ENCODE measurements around the gene BHLHE41. TPM values are rescaled to one million over a fixed set of nuclear protein-coding genes. Genes with fewer than 3 reads are reported as not detected.

BHLHE41 gene
- polyA plus RNA-seq, 2 of the 4 experiments (the other 2 are of a cell fraction), result 0.41 to 0.81 TPM

GRCh38 chr12:26100666-26101349 is 24.0 kb downstream of the BHLHE41 start:
- no peak for FAIRE-seq
- Histone ChIP-seq H3K27ac (no peak overlapping the region), H3K4me1 (0 out of 3 replicates have a peak, but pooled peaks cover 5% of the 10 kb centered on the region)

DNA sequence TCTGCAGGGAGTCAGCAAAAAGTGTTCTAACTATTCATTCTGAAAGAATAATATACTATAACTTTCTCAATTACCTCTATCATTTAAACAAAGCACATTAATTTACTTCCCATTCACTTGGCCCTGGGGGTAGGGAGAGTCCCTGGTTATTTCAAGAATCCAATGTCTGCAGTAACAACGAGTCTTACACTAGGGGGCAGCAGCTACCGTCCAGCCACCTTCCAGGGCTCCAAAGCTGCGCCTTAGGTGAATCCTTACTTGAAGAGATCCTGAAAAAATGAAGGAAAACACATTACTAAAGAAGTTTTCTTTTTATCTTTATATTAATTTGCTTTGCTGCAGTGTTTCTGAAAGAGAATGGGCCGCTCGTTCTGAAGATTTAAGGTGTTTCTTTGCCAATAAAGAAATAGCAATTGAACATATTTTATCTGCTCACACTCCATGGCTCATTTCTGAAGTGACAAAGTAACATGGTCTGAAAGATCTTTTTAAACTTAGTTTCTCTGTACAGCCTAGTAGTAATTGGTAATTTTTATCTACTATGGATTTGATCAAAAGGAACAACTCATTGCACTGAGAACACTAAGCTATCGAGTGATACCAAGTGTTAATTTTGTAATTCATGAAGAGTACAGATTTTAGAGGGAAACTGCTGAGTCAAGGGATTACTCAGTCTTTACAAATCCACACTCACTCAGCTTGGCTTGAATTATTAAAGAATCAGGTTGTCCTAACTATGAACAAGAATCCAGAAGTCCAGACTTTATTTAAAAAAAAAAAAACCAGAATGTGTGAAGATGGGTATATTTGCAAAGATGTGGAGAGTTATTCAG is 27.6 kb downstream of the BHLHE41 start:
- ChIA-PET POLR2A (no interaction called here), CTCF (interaction anchor here (0.6 to 3.2 kb wide), 27 partner anchors 11 to 788 kb away, joined by 3 to 16 read pairs (median 3); no protein-coding TSS in a partner anchor)
- Histone ChIP-seq H3K4me3 (no peak overlapping the region), H3K4me1 (0 out of 3 replicates have a peak, but pooled peaks cover 5% of the 10 kb centered on the region), H3K27ac (peak overlapping the region in 1 of 2 experiments; percentile 5; a peak in 1 of 6 replicates), H3K4me2 (peak overlapping the region; percentile 9; the same call in 1 of the 3 replicates), H3K9me3 (no peaks in the 10 kb centered on the region)
- 13% methylated on average over 6 of the region's 6 CpGs for WGBS (ENCODE audit: missing lambda C conversion rate)
- ATAC-seq (peak; percentile 97 to 100), FAIRE-seq (peak; percentile 83), DNase-seq (ENCODE audit: low read depth in 1 of 2, low spot score in 1 of 2) (peak; percentile 80 to 86)
- no peak for TF ChIP-seq MAZ (IDR thresholded peaks at IDR 0.05; ENCODE audit: borderline replicate concordance, low read depth, low read length)
- no peak for TF ChIP-seq FOSL2 (IDR thresholded peaks at IDR 0.05)
- no peak for TF ChIP-seq FOSL2 (CRISPR knock-in tag; IDR thresholded peaks at IDR 0.05)
- TF ChIP-seq, protein P1, sequence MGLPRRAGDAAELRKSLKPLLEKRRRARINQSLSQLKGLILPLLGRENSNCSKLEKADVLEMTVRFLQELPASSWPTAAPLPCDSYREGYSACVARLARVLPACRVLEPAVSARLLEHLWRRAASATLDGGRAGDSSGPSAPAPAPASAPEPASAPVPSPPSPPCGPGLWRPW (IDR thresholded peaks at IDR 0.05), result no peak
- TF ChIP-seq PBX3 (IDR thresholded peaks at IDR 0.05), result no peak
- no peak for TF ChIP-seq ESRRA (IDR thresholded peaks at IDR 0.05; ENCODE audit: borderline replicate concordance, low read length)
- TF ChIP-seq ZSCAN20 (CRISPR knock-in tag; IDR thresholded peaks at IDR 0.05), result no peak
- no peak for TF ChIP-seq JUNB (IDR thresholded peaks at IDR 0.05)
- TF ChIP-seq HOXB13 (CRISPR knock-in tag; IDR thresholded peaks at IDR 0.05; ENCODE audit: low read depth), result no peak
- TF ChIP-seq MAFK (IDR thresholded peaks at IDR 0.05; ENCODE audit: partially characterized antibody), result peak; percentile 95
- TF ChIP-seq RAD21 (conservative IDR thresholded peaks at IDR 0.05 in 1 of 2, IDR thresholded peaks at IDR 0.05 in 1 of 2), result peak; percentile 92 to 95
- no peak for TF ChIP-seq FOSB (CRISPR knock-in tag; IDR thresholded peaks at IDR 0.05)
- TF ChIP-seq RFX5 (IDR thresholded peaks at IDR 0.05), result no peak
- no peak for TF ChIP-seq POLR2A (IDR thresholded peaks at IDR 0.05; ENCODE audit: low read length)
- TF ChIP-seq EP300 (IDR thresholded peaks at IDR 0.05), result no peak
- no peak for TF ChIP-seq SREBF2 (IDR thresholded peaks at IDR 0.05)
- TF ChIP-seq TFCP2L1 (CRISPR knock-in tag; IDR thresholded peaks at IDR 0.05), result no peak
- no peak for TF ChIP-seq BHLHE40 (IDR thresholded peaks at IDR 0.05; ENCODE audit: low read depth, low read length)
- TF ChIP-seq HEYL (CRISPR knock-in tag; IDR thresholded peaks at IDR 0.05), result no peak
- TF ChIP-seq RCOR1 (IDR thresholded peaks at IDR 0.05; ENCODE audit: low read depth, low read length), result no peak
- no peak for TF ChIP-seq MAX (IDR thresholded peaks at IDR 0.05)
- no peak for TF ChIP-seq REST (IDR thresholded peaks at IDR 0.05)
- no peak for TF ChIP-seq HDAC2 (IDR thresholded peaks at IDR 0.05)
- no peak for TF ChIP-seq NFE2L2 (conservative IDR thresholded peaks at IDR 0.05; ENCODE audit: low read length)
- TF ChIP-seq RNF2 (IDR thresholded peaks at IDR 0.05; ENCODE audit: borderline replicate concordance, low read depth), result no peak
- peak; percentile 90 for TF ChIP-seq SMC3 (IDR thresholded peaks at IDR 0.05)
- peak; percentile 97 for TF ChIP-seq CTCF (IDR thresholded peaks at IDR 0.05)
- no peak for TF ChIP-seq JUN (IDR thresholded peaks at IDR 0.05)

More at GRCh38 chr12:26100666-26101349, 24.0 kb downstream of the BHLHE41 start:
- ChIA-PET CTCF (interaction anchor here (1.3 to 2.6 kb wide), 5 partner anchors 22 to 601 kb away, joined by 3 to 10 read pairs (median 6); no protein-coding TSS in a partner anchor), POLR2A (no interaction called here)
- TF ChIP-seq, protein P1 (IDR thresholded peaks at IDR 0.05), result no peak
- TF ChIP-seq SREBF2 (IDR thresholded peaks at IDR 0.05), result no peak
- TF ChIP-seq CHD2 (IDR thresholded peaks at IDR 0.05; ENCODE audit: low read length, partially characterized antibody), result no peak
- TF ChIP-seq KDM1A (IDR thresholded peaks at IDR 0.05; ENCODE audit: low read depth), result no peak
- no peak for TF ChIP-seq TP53 (CRISPR knock-in tag; IDR thresholded peaks at IDR 0.05)
- Histone ChIP-seq H3K4me2 (no peak overlapping the region), H3K9me3 (no peaks in the 10 kb centered on the region), H3K4me3 (no peak overlapping the region)
- DNase-seq (ENCODE audit: low read depth in 1 of 2, low spot score in 1 of 2) (no peak), ATAC-seq (no peak)
- WGBS (ENCODE audit: missing lambda C conversion rate), result 68% methylated on average over 8 of the region's 8 CpGs

Data from A549 (cell line).